Measurements from ENCODE around the gene MAP7D1.

The MAP7D1 gene

GRCh38 chr1:36149237-36149972, 6.6 kb upstream of the MAP7D1 start, which contains the start of gene TRAPPC3:
Gene TRAPPC3, minus strand, starts transcription at chr1:36149486. Its CDS starts 108 bp downstream, at chr1:36149378.
- H3K27ac ChIP-seq = peak within 1 kb of the TSS; percentile 80
- TF ChIP-seq, protein P1, sequence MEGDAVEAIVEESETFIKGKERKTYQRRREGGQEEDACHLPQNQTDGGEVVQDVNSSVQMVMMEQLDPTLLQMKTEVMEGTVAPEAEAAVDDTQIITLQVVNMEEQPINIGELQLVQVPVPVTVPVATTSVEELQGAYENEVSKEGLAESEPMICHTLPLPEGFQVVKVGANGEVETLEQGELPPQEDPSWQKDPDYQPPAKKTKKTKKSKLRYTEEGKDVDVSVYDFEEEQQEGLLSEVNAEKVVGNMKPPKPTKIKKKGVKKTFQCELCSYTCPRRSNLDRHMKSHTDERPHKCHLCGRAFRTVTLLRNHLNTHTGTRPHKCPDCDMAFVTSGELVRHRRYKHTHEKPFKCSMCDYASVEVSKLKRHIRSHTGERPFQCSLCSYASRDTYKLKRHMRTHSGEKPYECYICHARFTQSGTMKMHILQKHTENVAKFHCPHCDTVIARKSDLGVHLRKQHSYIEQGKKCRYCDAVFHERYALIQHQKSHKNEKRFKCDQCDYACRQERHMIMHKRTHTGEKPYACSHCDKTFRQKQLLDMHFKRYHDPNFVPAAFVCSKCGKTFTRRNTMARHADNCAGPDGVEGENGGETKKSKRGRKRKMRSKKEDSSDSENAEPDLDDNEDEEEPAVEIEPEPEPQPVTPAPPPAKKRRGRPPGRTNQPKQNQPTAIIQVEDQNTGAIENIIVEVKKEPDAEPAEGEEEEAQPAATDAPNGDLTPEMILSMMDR (conservative IDR thresholded peaks at IDR 0.05) = peak; percentile 95

- TF ChIP-seq, protein P1 (conservative IDR thresholded peaks at IDR 0.05) = no peak
- H3K27ac ChIP-seq = peak overlapping the region; percentile 80
These were observed 6.0 kb upstream of the MAP7D1 start for GRCh38 chr1:36149973-36150295.

GRCh38 chr1:36150296-36151133, 5.4 kb upstream of the MAP7D1 start:
- TF ChIP-seq, protein P1 (conservative IDR thresholded peaks at IDR 0.05) = no peak
- H3K27ac ChIP-seq = peak overlapping the region; percentile 80

DNA sequence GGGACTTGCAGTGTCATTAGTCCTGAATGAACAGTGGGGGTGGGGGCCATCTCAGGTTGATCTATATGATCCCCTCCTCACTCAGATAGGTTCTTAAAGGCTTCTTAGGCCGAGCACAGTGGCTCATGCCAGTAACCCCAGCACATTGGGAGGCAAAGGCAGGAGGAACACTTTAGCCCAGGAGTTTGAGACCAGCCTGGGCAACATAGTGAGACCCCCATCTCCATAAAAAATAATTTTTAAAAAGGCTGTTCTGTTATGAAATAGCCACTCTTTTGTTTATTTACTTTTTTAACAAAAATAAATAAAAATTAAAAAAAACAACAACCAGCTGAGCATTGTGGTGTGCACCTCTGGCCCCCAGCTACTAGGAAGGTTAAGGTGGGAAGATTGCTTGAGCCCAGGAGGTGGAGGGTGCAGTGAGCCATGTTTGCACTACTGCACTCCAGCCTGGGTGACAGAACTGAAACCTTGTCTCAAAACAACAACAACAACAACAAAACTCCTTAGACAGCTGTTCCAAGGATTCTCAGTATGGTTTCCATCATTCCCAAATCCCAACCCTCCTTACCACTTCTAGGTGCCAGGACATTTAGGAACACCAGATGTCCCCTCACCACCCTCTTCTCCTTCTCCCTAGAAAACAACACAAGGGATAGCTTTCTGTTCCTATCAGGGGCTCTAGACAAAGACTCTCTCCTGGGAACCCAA, 4.7 kb upstream of the MAP7D1 start:
- TF ChIP-seq, protein P1 (conservative IDR thresholded peaks at IDR 0.05) = no peak
- H3K27ac ChIP-seq = peak overlapping the region; percentile 80

GRCh38 chr1:36151845-36152203, 4.1 kb upstream of the MAP7D1 start:
- peak overlapping the region; percentile 80 for H3K27ac ChIP-seq
- TF ChIP-seq, protein P1 (conservative IDR thresholded peaks at IDR 0.05) = no peak

GRCh38 chr1:36153476-36153875, 2.5 kb upstream of the MAP7D1 start:
- no peak overlapping the region for H3K27ac ChIP-seq
- TF ChIP-seq, protein P1 (conservative IDR thresholded peaks at IDR 0.05) = no peak

DNA sequence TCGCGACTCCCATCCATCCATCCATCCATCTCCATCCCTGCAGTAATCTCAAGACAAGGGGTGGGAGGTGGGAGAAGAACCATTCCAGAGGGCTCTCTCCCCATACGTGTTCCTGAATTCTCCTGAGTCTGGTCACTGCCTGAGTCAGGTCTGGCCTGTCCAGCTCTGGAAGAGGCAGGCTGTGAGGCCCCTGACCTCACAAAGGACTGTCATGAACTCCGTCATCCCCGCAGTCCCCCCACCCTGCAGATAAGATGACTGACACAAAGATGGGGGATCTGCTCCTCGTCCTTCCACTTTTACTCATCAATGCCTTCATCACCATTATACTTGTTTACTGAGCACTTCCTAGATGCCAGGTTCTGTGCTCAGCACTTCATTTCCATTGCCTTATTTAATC, 1.6 kb upstream of the MAP7D1 start:
- H3K27ac ChIP-seq = no peak overlapping the region
- TF ChIP-seq, protein P1 (conservative IDR thresholded peaks at IDR 0.05) = no peak
